Subcutaneous abdominal adipose tissue (tissue), 5 donors: ENCODE measurements around the gene ZNF292.
A peak's percentile ranks its signal among the peaks of the same experiment; 100 is the strongest.

Source experiments
- H3K27ac ChIP-seq: one replicate; pipeline ENCODE4 v1.7.0; 2013; ENCODE audit warnings: low read depth, mild to moderate bottlenecking, inconsistent platforms, low read length, moderate library complexity
- H3K27me3 ChIP-seq, 5 donors: one replicate each; pipeline ENCODE4 v1.7.0; 2013; ENCODE audit warnings: low read length in 5 of 5, inconsistent platforms in 1 of 5; ENCODE audit not compliant: control insufficient read depth in 5 of 5, insufficient read depth in 4 of 5
- H3K36me3 ChIP-seq, 5 donors: one replicate each; pipeline ENCODE4 v1.7.0; 2013; ENCODE audit warnings: low read length in 5 of 5; ENCODE audit not compliant: control insufficient read depth in 5 of 5, insufficient read depth in 5 of 5
- H3K4me1 ChIP-seq, 5 donors: one replicate each; pipeline ENCODE4 v1.7.0; 2013; ENCODE audit warnings: low read length in 5 of 5, mild to moderate bottlenecking in 3 of 5, moderate library complexity in 1 of 5; ENCODE audit not compliant: control insufficient read depth in 5 of 5, insufficient read depth in 5 of 5
- H3K4me3 ChIP-seq, 5 donors: one replicate each; pipeline ENCODE4 v1.7.0; 2013; ENCODE audit warnings: low read length in 5 of 5, low read depth in 1 of 5
- H3K9ac ChIP-seq, 5 donors: one replicate each; pipeline ENCODE4 v1.7.0; 2013; ENCODE audit warnings: low read length in 5 of 5, mild to moderate bottlenecking in 4 of 5, moderate library complexity in 3 of 5
- H3K9me3 ChIP-seq, 5 donors: one replicate each; pipeline ENCODE4 v1.7.0; 2013; ENCODE audit warnings: low read length in 5 of 5; ENCODE audit not compliant: control insufficient read depth in 5 of 5
- donor health status: healthy.
- donor health status: healthy.
- donor health status: healthy.
- donor health status: healthy.
- donor health status: healthy.

ZNF292 gene

DNA sequence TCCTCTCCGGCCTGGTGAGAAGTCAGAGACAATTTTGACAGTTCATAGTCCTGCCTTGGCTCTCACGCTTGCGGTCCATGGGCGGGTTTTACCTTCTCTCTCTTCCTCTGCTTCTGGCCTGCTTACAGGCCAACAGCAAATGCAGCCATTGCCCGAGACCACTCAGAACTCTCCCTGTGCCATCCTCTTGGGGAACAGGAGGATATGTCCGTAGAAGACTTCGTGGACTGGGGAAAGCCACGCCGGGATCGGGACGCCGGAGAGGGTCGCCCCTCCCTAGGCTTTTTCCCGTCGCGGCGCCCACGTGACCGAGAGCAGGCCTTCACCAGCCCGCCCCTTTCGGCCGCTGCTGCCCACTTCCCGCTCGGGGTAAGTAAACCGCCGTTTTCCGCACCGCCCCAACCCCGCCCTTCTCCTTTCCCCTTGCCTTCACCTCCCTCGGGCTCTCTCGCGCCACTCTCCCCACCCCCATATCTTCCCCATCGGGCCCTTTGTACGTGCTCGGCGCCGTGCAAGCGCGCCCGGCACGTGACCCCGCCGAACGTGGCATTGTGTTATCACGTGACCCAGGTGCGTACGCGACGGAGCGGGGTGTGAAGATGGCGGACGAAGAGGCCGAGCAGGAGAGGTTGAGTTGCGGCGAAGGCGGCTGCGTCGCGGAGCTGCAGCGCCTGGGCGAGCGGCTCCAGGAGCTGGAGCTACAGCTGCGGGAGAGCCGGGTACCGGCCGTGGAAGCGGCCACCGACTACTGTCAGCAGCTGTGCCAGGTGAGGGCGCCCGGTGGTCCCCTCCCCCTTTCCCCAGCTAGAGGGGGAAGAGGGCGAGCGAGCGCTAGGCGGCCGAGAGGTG, at the start of gene ZNF292:
ZNF292 (plus strand) TSS at position 573 of the 849 bp plus-strand sequence; CDS start at position 600, 27 bp downstream.
- H3K4me3 ChIP-seq: peak within 1 kb of the TSS; percentile 94 to 99 (median 97)
- no peaks in the 10 kb centered on the region for H3K27me3 ChIP-seq
- H3K27ac ChIP-seq: peak within 1 kb of the TSS; percentile 92
- no peaks in the 10 kb centered on the region for H3K36me3 ChIP-seq
- H3K4me1 ChIP-seq: peaks cover 2 to 43% (median 34%) of the 10 kb centered on the region in 5 donors
- H3K9me3 ChIP-seq: no peaks in the 10 kb centered on the region
- H3K9ac ChIP-seq: peak within 1 kb of the TSS; percentile 58 to 88 (median 79)

DNA sequence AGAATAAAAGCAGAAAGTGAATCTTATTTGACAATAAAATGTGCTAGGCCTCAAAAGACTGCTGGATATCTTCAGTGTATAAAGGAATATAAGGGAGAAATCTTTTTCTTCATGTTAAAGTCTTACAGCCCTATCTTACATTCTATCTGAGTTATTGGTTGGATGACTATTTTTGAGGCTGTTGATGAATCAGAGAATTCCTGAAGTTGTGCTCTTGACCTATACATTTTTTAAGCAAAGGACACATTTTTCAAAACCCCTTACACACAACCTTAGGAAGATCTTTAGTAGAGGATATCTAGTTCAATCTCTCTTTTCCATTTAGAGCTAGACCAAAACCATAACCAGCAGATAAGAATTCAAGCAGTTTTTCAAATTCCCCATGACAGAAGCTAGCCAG, 49.5 kb upstream of the ZNF292 start:
- Histone ChIP-seq H3K36me3 (no peaks in the 10 kb centered on the region), H3K4me3 (no peak overlapping the region), H3K27ac (no peak overlapping the region), H3K4me1 (no peaks in the 10 kb centered on the region), H3K27me3 (no peaks in the 10 kb centered on the region), H3K9me3 (no peaks in the 10 kb centered on the region), H3K9ac (no peak overlapping the region)

DNA sequence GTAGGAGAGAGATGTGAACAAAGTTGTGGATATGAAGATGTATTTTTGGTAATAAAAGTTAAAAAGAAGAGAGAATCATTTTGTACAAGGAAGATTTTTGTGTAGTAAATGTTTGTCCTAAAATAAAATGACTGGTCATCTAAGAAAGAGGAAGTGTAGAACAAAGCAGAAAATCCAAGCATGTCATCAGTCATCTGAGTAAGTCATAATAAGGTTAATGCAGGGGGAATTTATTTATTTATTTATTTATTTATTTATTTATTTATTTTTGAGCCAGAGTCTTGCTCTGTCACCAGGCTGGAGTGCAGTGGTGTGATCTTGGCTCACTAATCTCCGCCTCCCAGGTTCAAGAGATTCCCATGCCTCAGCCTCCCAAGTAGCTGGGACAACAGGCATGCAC, 44.7 kb upstream of the ZNF292 start:
- Histone ChIP-seq H3K27me3 (no peaks in the 10 kb centered on the region), H3K36me3 (no peaks in the 10 kb centered on the region), H3K9ac (no peak overlapping the region), H3K4me3 (no peak overlapping the region), H3K27ac (no peak overlapping the region), H3K4me1 (no peaks in the 10 kb centered on the region), H3K9me3 (no peaks in the 10 kb centered on the region)

DNA sequence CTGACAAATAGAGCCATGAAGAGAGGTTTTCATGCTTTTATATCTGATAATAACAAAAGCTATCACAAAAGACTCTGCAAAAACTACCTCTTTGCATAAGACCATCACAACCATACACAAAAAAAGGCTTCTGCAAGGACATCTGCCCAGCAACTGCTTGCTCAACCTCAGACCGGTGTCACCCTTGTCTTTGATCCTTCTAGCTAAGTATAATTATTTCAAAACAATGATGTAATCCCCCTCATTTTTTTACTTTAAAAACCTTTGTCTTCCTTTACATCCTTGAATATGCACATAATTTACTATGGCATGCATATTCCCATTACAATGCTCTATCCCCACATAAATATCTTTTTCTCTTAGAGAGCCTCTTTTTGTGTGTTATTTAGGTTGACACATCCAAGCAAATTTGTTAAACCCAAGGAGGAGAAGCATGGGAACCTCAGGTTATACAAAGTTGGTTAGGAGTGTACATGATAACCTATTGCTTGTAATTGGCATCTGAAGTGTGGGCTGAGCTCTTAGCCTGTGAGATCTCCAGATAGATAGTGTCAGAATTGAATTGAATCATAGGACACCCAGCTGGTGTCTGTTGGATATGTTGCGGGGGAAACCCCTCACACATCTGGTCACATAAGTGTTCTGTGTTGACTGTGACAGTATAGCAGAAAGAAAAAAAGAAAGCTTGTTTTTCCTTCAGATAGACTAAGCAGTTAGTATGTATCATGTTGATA, 39.8 kb upstream of the ZNF292 start:
- H3K9me3 ChIP-seq: no peaks in the 10 kb centered on the region
- H3K9ac ChIP-seq: no peak overlapping the region
- H3K4me1 ChIP-seq: no peaks in the 10 kb centered on the region
- H3K27me3 ChIP-seq: no peaks in the 10 kb centered on the region
- H3K36me3 ChIP-seq: no peaks in the 10 kb centered on the region
- no peak overlapping the region for H3K4me3 ChIP-seq
- no peak overlapping the region for H3K27ac ChIP-seq

DNA sequence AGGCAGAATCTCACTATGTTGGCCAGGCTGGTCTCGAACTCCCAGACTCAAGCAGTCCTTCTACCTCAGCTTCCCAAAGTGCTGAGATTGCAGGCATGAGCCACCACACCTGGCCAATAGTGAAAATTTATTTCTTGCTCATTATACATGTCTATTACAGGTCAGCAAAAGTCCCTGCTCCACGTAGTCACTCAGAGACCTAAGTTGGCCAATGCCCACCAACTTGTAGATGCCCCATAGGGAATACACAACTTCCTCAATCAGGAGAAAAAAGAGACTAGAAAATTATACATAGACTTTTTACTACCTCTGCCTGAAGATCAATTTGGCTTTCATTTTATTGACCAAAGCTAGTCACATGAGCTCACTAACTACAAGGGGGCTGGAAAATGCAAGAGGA, 38.4 kb upstream of the ZNF292 start:
- H3K9me3 ChIP-seq: no peaks in the 10 kb centered on the region
- H3K4me1 ChIP-seq: no peaks in the 10 kb centered on the region
- no peak overlapping the region for H3K9ac ChIP-seq
- H3K36me3 ChIP-seq: no peaks in the 10 kb centered on the region
- no peak overlapping the region for H3K27ac ChIP-seq
- H3K4me3 ChIP-seq: no peak overlapping the region
- H3K27me3 ChIP-seq: no peaks in the 10 kb centered on the region

DNA sequence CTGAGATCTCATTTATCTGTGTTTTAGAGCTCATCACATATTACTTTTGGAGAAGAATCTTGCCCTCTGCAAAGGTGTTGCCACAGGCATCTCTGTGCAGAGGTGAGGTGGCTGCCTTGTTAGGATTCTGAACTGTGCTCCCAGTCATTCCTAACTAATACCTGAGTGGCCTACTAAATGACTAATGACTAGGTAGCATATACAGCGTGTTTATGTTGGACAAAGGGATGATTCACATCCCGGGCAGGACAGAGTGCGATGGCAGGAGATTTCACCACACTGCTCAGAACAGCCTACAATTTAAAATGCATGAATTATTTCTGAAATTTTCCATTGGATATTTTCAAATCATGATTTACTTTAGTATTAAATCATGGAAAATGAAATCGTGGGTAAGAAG, 37.3 kb upstream of the ZNF292 start:
- Histone ChIP-seq H3K36me3 (no peaks in the 10 kb centered on the region), H3K4me3 (no peak overlapping the region), H3K4me1 (no peaks in the 10 kb centered on the region), H3K9me3 (no peaks in the 10 kb centered on the region), H3K9ac (no peak overlapping the region), H3K27me3 (peaks cover 0 to 3% (median 0%) of the 10 kb centered on the region in 5 donors), H3K27ac (no peak overlapping the region)

DNA sequence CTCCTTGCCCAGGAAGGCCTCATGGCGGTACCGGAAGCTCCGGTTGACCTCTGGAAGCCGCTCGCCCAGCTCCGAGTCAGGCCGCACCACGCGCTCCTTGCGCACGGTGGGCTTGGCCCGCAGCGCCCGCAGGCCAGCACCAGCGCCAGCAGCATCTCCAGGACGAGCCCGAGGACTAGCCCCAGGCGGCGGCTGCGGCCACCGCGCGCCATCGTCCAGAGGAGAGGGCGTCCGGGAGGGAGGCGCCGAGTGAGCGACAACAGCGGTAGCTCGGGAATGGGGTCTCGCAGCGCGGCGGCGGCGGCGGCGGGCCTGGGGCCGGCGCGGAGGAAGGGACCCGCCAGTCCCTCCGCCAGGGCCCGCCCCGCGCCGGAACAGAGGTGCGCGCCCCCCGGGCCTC, 32.9 kb upstream of the ZNF292 start:
- H3K27ac ChIP-seq: no peak overlapping the region
- H3K4me1 ChIP-seq: no peaks in the 10 kb centered on the region
- H3K27me3 ChIP-seq: peaks cover 0 to 3% (median 0%) of the 10 kb centered on the region in 5 donors
- H3K9ac ChIP-seq: no peak overlapping the region
- no peaks in the 10 kb centered on the region for H3K9me3 ChIP-seq
- H3K4me3 ChIP-seq: peak overlapping the region in 1 of 5 donors; percentile 19
- H3K36me3 ChIP-seq: no peaks in the 10 kb centered on the region

DNA sequence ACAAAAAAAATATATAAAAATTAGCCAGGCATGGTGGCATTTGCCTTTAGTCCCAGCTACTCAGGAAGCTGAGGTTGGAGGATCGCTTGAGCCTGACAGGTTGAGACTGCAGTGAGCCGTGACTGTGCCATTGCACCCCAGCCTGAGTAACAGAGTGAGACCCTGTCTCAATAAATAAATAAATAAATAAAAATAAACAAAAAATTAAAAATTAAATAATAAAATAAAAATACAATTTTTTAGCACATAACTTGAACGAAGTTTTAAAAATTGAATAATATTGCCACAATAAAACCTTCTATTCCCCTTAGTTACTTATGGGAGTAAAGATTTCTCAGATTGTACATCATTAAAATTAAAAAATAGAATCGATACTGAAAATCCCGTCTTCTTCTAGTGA, 31.3 kb upstream of the ZNF292 start:
- Histone ChIP-seq H3K27me3 (peaks cover 0 to 3% (median 0%) of the 10 kb centered on the region in 5 donors), H3K9ac (no peak overlapping the region), H3K9me3 (no peaks in the 10 kb centered on the region), H3K36me3 (no peaks in the 10 kb centered on the region), H3K4me1 (no peaks in the 10 kb centered on the region), H3K27ac (no peak overlapping the region), H3K4me3 (no peak overlapping the region)

DNA sequence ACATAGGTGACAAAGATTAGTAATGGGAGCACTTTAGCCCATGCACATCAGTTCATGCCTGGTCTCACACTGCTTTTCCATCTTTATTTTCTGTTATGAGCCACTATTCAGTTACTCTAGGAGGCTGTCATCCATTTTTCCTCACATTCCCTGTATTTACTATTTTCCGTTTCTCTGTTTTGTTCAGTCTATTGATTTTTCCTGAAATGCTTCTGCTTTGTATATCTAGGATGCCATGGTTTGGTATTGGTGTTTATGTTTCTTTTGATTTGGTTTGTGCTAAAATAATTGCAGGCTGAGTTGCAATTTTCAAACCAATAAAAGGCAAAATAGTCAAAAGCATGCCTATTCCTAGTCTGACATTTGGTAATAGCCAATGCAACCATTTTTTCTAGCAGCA, 28.9 kb upstream of the ZNF292 start:
- Histone ChIP-seq H3K9me3 (peaks cover 0 to 6% (median 5%) of the 10 kb centered on the region in 5 donors), H3K9ac (peak overlapping the region in 1 of 5 donors; percentile 20), H3K36me3 (no peaks in the 10 kb centered on the region), H3K27ac (no peak overlapping the region), H3K4me3 (no peak overlapping the region), H3K4me1 (no peaks in the 10 kb centered on the region), H3K27me3 (peaks cover 0 to 3% (median 0%) of the 10 kb centered on the region in 5 donors)

DNA sequence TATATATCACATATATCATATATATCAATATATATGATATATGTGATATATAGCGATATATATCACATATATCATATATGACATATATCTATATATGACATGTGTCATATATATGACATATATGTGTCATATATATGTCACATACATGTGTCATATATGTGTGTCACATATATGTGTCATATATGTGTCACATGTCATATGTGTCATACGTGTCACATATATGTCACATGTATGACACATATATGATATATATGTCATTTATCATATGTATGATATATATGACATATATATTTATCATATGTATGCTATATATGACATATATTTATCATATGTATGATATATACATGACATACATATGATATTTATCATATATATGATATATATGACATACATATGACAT, 27.6 kb upstream of the ZNF292 start:
- Histone ChIP-seq H3K4me3 (no peak overlapping the region), H3K27ac (no peak overlapping the region), H3K9ac (no peak overlapping the region), H3K9me3 (peaks cover 0 to 8% (median 6%) of the 10 kb centered on the region in 5 donors), H3K4me1 (no peaks in the 10 kb centered on the region), H3K36me3 (no peaks in the 10 kb centered on the region), H3K27me3 (no peaks in the 10 kb centered on the region)
